HUES48 (cell line): ENCODE data around the gene RGCC.

ENCODE experiments used
- H3K27ac ChIP-seq: one replicate; pipeline ENCODE4 v1.7.0; 2013; ENCODE audit warnings: low read depth, low read length, inconsistent platforms
- H3K27me3 ChIP-seq: 2 replicates; pipeline ENCODE4 v1.6.1; 2013; ENCODE audit warnings: mild to moderate bottlenecking, low read length; ENCODE audit not compliant: control insufficient read depth, insufficient read depth
- H3K36me3 ChIP-seq: 2 replicates; pipeline ENCODE4 v1.6.1; 2013; ENCODE audit warnings: low read length; ENCODE audit not compliant: control insufficient read depth, insufficient read depth
- H3K4me1 ChIP-seq: 2 replicates; pipeline ENCODE4 v1.6.1; 2013; ENCODE audit warnings: mild to moderate bottlenecking, low read length; ENCODE audit not compliant: control insufficient read depth, insufficient read depth
- H3K4me3 ChIP-seq: 2 replicates; pipeline ENCODE4 v1.5.1; 2013; ENCODE audit warnings: mild to moderate bottlenecking, low read depth, low read length
- H3K9ac ChIP-seq: 2 replicates; pipeline ENCODE4 v1.6.1; 2013; ENCODE audit warnings: mild to moderate bottlenecking, low read depth, low read length, moderate library complexity
- H3K9me3 ChIP-seq: 2 replicates; pipeline ENCODE4 v1.6.1; 2013; ENCODE audit warnings: low read length; ENCODE audit not compliant: control insufficient read depth, insufficient read depth

RGCC gene

DNA sequence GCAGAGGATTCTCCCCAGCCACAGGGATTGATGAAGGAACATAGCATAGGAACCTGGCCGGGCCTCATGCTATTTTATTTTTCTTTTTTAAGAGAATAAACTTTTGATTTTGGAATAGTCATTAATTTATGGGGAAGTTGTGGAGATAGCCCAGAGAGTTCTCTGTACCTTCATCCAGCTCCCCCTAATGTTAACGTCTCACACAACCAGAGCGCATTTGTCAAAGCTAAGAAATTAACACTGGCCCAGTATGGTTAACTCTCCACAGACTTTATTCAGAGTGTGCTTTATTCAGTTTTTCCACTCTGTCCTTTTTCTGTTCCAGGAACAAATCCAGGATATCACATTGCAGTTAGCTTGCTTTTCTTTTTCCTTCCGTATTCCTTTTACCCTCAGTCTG lies 59.4 kb downstream of the RGCC start:
- Histone ChIP-seq H3K9me3 (no peaks in the 10 kb centered on the region), H3K27ac (no peak overlapping the region), H3K4me1 (no peaks in the 10 kb centered on the region), H3K4me3 (no peak overlapping the region), H3K27me3 (no peaks in the 10 kb centered on the region), H3K9ac (no peak overlapping the region), H3K36me3 (no peaks in the 10 kb centered on the region)

DNA sequence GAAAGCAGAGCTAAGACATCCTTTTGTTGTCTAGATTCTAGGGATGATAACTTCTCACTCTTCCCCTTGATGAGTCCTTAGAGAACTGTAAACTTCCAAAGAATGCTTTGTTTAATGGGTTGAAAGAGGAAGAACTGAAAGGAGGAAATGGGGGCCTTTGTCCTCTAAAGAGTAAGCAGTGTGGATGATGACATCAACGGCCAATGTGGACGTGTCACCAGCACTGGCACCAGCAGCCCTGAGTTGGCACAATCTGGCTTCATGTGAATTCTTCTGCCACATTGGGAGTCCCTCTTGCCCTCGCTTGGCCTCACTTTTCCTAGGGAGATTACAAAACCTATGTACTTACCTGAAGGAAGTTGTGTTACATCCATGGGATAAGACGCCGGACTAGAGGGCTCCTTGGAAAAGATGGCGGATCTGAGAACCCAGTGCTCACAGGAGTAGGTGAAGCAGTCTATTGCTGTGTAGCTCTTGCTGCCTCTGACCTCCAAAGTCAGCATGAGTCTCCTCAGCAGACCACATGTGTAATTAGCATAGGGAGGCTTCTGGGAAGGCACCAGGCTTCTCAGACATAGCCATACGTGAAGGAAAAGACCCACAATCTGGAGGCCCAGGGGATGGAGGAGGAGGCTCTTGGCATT lies 62.8 kb downstream of the RGCC start:
- Histone ChIP-seq H3K9ac (no peak overlapping the region), H3K4me3 (no peak overlapping the region), H3K27ac (no peak overlapping the region), H3K9me3 (no peaks in the 10 kb centered on the region), H3K36me3 (no peaks in the 10 kb centered on the region), H3K4me1 (peaks cover 5% of the 10 kb centered on the region; the same call in 1 of the 2 replicates), H3K27me3 (no peaks in the 10 kb centered on the region)
